ENCODE measurements around the gene MAML3.

GRCh38 chr4:139794158-139794954 is 359.6 kb downstream of the MAML3 start:
- no peak for TF ChIP-seq CHD2 (IDR thresholded peaks at IDR 0.05; ENCODE audit: low read depth, low read length)
- no peak for TF ChIP-seq HMG20B (CRISPR knock-in tag; conservative IDR thresholded peaks at IDR 0.05)
- no peak for TF ChIP-seq SIN3A (IDR thresholded peaks at IDR 0.05; ENCODE audit: borderline replicate concordance, low read depth, low read length)
- TF ChIP-seq ZSCAN29 (CRISPR knock-in tag; conservative IDR thresholded peaks at IDR 0.05) = no peak
- TF ChIP-seq, protein P1, sequence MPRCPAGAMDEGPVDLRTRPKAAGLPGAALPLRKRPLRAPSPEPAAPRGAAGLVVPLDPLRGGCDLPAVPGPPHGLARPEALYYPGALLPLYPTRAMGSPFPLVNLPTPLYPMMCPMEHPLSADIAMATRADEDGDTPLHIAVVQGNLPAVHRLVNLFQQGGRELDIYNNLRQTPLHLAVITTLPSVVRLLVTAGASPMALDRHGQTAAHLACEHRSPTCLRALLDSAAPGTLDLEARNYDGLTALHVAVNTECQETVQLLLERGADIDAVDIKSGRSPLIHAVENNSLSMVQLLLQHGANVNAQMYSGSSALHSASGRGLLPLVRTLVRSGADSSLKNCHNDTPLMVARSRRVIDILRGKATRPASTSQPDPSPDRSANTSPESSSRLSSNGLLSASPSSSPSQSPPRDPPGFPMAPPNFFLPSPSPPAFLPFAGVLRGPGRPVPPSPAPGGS (CRISPR knock-in tag; IDR thresholded peaks at IDR 0.05) = no peak
- TF ChIP-seq, protein P2, sequence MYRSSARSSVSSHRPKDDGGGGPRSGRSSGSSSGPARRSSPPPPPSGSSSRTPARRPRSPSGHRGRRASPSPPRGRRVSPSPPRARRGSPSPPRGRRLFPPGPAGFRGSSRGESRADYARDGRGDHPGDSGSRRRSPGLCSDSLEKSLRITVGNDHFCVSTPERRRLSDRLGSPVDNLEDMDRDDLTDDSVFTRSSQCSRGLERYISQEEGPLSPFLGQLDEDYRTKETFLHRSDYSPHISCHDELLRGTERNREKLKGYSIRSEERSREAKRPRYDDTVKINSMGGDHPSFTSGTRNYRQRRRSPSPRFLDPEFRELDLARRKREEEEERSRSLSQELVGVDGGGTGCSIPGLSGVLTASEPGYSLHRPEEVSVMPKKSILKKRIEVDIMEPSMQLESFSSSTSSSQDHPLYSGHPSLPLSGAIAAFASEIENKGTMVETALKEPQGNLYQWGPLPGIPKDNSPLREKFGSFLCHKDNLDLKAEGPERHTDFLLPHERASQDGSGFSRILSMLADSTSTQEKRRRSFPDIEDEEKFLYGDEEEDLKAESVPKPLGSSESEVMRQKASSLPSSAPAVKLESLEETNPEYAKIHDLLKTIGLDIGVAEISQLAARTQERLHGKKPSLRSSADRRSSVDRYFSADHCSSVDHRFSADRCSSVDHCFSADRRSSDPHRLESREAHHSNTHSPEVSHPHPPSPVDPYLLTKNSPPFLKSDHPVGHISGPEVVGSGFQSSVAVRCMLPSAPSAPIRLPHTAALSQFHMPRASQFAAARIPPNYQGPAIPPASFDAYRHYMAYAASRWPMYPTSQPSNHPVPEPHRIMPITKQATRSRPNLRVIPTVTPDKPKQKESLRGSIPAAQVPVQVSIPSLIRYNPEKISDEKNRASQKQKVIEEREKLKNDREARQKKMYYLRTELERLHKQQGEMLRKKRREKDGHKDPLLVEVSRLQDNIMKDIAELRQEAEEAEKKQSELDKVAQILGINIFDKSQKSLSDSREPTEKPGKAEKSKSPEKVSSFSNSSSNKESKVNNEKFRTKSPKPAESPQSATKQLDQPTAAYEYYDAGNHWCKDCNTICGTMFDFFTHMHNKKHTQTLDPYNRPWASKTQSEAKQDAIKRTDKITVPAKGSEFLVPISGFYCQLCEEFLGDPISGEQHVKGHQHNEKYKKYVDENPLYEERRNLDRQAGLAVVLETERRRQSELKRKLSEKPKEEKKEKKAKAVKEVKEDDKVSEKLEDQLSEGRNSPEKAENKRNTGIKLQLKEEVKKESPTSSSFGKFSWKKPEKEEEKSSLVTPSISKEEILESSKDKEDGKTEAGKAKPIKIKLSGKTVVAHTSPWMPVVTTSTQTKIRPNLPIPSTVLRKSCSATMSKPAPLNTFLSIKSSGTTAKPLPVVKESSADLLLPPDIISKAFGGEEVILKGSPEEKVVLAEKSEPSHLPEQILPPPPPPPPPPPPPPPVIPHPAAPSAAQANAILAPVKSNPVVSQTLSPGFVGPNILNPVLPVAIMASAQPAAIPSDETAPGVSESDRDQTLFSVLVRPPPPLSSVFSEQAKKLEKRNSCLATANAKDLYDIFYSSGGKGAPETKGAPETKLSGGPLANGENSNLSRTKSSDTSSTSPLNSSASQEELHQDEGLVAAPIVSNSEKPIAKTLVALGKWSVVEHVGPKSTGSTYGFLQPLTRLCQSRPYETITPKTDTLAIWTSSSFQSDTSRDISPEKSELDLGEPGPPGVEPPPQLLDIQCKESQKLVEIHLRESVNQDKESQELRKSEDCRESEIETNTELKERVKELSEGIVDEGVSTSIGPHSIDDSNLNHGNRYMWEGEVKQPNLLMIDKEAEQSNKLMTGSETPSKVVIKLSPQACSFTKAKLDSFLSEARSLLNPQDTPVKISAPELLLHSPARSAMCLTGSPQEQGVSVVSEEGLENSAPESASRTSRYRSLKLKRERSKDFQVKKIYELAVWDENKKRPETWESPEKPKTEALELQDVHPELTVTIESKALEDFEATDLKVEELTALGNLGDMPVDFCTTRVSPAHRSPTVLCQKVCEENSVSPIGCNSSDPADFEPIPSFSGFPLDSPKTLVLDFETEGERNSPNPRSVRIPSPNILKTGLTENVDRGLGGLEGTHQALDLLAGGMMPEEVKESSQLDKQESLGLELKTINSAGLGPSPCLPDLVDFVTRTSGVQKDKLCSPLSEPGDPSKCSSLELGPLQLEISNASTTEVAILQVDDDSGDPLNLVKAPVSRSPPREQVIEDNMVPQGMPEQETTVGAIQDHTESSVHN (CRISPR knock-in tag; IDR thresholded peaks at IDR 0.05) = no peak
- TF ChIP-seq ZNF878 (CRISPR knock-in tag; IDR thresholded peaks at IDR 0.05) = no peak
- TF ChIP-seq, protein P3, sequence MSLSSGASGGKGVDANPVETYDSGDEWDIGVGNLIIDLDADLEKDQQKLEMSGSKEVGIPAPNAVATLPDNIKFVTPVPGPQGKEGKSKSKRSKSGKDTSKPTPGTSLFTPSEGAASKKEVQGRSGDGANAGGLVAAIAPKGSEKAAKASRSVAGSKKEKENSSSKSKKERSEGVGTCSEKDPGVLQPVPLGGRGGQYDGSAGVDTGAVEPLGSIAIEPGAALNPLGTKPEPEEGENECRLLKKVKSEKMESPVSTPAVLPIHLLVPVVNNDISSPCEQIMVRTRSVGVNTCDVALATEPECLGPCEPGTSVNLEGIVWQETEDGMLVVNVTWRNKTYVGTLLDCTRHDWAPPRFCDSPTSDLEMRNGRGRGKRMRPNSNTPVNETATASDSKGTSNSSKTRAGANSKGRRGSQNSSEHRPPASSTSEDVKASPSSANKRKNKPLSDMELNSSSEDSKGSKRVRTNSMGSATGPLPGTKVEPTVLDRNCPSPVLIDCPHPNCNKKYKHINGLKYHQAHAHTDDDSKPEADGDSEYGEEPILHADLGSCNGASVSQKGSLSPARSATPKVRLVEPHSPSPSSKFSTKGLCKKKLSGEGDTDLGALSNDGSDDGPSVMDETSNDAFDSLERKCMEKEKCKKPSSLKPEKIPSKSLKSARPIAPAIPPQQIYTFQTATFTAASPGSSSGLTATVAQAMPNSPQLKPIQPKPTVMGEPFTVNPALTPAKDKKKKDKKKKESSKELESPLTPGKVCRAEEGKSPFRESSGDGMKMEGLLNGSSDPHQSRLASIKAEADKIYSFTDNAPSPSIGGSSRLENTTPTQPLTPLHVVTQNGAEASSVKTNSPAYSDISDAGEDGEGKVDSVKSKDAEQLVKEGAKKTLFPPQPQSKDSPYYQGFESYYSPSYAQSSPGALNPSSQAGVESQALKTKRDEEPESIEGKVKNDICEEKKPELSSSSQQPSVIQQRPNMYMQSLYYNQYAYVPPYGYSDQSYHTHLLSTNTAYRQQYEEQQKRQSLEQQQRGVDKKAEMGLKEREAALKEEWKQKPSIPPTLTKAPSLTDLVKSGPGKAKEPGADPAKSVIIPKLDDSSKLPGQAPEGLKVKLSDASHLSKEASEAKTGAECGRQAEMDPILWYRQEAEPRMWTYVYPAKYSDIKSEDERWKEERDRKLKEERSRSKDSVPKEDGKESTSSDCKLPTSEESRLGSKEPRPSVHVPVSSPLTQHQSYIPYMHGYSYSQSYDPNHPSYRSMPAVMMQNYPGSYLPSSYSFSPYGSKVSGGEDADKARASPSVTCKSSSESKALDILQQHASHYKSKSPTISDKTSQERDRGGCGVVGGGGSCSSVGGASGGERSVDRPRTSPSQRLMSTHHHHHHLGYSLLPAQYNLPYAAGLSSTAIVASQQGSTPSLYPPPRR (CRISPR knock-in tag; IDR thresholded peaks at IDR 0.05; ENCODE audit: borderline replicate concordance) = no peak
- no peak for TF ChIP-seq ZNF589 (CRISPR knock-in tag; conservative IDR thresholded peaks at IDR 0.05)
- no peak for TF ChIP-seq ZBTB4 (CRISPR knock-in tag; IDR thresholded peaks at IDR 0.05; ENCODE audit: borderline replicate concordance)
- no peak for TF ChIP-seq TCF12 (IDR thresholded peaks at IDR 0.05)
- TF ChIP-seq TCF12 (CRISPR knock-in tag; IDR thresholded peaks at IDR 0.05) = no peak

Measured in HepG2 (cell line).